GM18502 (cell line): Measurements from ENCODE around the gene HCN2.

ENCODE experiments used
- ATAC-seq: cut with Tn5 transposase; IDR thresholded peaks from one replicate; pipeline ENCODE4 v1.9.1; 2021; ENCODE audit warnings: mild to moderate bottlenecking; ENCODE audit not compliant: unreplicated experiment, poor library complexity

The HCN2 gene

GRCh38 chr19:650121-650520 lies 60.4 kb downstream of the HCN2 start:
- no peak for ATAC-seq

- no peak for ATAC-seq
These were observed 61.6 kb downstream of the HCN2 start for GRCh38 chr19:651114-651818.

GRCh38 chr19:651991-652390 lies 62.3 kb downstream of the HCN2 start:
- ATAC-seq, result no peak

DNA sequence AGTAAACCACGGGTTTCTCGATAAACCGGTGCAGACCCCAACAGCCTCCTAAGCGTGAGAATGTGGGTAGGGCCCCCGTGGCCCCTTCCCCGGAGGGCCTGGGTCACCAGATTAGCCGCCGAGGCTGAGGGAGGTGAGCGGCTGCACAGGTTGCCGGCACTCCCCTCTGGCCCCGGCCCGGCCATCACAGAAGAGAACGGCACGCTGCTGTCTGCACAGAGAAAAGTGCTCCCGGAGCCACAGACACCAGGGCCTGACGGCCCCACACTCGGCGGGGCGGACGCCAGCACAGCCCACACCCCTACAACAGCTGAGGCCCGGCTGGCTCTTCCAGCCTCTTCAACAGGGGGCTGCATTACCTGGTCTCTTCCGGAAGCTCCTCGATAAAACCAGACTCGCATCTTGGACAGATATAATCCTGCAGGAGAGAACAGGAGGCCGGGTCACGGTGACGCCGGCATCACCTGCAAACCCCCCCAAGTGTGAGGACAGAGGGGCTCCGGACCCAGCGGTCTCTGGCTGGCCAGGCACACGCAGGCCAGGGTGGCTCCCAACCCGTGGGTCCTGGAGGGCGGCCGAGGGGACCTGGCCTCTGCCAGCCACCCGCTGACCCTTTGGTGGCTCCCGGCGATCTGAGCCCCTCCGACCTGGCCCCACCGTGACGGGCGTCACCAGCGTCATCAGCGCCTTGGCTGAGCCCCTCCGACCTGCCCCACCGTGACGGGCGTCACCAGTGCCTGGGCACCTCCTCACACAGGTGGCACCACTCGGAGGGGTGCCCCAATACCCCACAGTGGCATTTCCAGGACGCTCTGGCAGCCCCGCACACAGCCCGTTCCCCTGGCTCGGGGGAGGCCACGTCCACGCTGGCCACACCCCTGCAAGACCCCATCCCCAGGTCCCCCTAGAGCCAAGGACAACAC lies 63.0 kb downstream of the HCN2 start:
- no peak for ATAC-seq

DNA sequence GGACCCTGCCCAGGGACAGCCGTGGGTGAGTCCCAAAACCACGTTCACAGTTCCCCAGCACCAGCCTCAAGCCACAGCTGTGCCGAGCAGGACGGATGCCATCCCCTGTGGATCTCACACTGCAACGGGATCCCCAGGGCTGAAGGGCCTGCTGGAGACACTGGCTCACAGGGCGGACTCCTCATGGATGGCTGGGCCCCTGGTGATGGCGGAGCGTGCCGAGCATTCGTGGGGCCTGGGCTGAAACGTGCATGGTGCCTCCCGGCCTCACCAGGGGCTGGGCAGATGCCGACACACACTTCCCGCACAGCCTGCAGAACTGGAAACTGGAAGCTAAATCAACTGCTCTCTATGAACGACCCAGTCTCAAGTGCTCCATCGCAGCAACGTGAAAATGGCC lies 63.7 kb downstream of the HCN2 start:
- ATAC-seq, result no peak

DNA sequence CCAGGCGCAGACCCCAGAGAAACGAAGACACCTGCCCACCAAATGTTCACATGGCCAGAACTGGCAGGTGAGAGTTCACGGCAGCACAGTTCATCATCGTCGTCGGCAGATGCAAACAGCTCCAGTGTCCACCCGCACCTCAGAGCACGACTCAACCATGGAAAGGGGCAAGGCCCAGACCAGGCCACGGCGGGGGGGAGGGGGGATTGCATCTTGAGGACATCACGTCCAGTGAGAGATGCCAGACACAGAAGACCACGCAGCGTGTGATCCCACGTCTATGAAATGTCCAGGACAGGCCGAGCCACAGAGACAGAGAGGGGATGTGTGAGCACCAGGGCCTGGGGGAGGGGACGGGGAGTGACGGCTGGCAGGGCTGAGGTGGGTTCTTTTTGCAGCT lies 66.0 kb downstream of the HCN2 start:
- ATAC-seq, result no peak

DNA sequence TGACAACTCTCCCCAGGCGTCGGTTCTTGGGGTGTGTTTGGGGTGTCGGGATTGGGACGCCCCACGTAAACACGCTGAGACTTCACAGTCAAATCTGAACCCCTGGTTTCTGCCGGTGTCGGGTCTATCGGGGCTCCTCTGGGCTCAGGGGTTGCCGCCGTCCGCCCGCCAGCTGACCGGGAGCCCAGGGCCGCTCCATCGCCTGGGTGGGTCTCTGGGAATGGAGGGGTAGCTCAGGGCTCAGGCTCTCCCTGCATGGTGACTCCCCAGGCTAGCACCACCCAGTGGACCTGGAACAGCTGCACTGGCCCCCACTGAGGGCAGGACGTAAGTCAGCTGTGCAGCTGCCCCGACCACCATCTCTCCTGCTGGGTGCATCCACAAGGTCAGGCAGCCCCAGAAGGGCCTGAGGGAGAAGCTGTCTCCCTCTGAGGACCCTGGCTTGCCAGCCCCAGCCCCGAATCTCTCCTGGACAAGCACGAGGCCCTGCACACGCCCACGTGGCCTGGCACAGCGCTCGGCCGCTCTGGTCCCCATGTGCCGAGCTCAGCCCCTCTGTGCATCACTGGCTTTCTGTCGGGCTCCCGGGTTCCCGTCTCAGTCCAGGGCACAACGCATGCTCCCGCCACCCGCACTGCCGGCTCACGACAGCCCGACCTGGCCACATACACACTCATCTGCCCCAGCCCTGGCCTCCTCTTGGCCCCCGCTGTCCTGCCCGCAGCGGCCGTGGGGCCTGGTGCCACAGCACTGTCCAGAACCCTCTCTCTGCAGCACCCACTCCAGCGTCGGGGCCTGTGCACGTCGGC lies 67.3 kb downstream of the HCN2 start:
- ATAC-seq, result no peak

DNA sequence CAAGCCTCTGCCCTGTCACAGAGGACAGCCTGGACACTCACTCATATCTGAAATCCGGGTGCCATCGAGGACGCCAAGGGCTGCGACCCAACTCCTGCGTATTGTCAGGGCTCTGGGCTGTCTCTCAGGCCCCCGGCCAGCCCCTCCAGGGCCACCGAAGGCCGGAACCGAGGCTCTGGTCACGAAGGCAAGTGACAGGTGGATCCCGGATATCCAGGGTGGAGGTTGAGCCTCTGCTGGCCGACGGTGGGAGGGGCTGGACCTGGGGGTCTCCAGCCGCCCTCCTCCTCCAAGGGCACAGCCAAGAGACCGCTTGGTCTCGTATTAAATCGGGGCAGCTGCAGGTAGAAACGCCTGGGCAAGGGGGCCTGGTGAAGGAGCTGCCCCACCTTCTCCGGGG lies 67.9 kb downstream of the HCN2 start:
- ATAC-seq, result no peak

DNA sequence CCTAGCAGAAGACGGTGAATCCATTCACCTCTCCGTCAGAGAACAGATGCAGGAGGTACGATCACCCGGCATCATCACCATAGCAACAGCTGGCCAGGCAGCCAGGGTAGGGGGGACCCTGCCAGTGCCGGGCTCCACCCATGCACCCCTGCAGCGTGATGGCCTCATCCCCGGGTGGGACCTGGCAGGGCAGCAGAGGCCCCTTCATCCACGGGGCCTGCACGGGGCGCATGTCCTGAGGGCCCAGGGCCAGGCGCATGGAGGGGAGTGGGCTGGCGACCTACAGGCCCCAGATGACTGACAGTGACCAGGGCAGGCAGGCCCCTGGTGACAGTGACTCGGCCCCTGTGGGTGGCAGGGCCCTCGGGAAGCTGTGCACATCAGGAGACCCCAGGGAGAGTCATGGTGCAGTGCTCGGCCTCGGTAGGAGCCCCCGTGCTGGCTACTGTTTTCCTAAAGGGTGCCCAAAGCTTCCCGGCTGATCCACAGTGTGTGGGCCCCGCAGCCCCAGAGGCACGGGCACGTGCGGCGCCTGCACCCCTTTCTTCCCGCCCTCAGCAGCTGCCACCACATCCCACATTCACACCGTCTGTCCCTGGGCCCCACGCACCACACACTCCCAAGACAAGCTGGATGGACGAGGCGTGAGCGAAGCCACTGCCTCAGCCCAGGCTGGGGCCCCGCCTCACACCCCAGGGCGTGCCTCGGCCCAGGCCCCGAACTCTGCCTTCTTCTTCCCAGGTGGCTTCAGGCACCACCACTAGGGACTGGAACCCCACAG lies 68.6 kb downstream of the HCN2 start:
- no peak for ATAC-seq

GRCh38 chr19:658916-659839 lies 69.5 kb downstream of the HCN2 start:
- ATAC-seq, result no peak

- ATAC-seq, result no peak
These were observed 71.2 kb downstream of the HCN2 start for GRCh38 chr19:660793-661426.

DNA sequence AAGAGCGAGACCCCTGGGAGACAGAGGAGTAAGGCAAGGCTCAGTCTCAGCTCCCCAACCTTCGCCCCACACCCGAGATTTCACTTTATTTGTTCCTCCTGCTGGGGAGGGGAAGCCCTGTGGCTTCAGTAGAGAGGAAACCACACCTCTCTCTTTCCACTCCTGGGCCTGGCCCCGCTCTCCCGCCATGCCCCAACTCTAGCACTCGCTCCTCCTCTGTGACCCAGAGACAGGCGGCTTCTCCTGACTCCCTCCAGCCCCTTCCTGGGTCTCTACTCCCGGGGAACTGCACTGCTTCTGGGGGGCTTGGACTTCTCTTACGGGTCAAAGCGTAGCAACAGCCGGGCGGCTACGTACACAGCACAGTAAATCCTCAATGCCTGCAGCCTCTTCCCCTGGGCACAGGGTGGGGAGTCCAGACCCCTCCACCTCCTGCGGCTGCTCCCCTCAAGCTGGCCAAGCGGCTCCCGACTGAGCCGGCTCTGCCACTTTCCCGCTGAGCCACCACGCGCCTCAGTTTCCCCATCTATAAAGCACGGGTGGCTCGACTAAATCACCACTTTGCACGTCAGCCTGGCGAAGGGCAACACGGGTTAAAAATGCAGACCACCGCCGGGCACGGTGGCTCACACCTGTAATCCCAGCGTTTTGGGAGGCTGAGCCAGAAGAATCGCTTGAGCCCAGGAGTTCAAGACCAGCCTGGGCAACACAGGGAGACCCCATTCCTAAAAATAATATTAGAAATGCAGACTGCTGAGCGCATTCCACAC lies 71.9 kb downstream of the HCN2 start:
- ATAC-seq, result no peak

GRCh38 chr19:662207-662961 lies 72.7 kb downstream of the HCN2 start:
- peak; percentile 28 for ATAC-seq

DNA sequence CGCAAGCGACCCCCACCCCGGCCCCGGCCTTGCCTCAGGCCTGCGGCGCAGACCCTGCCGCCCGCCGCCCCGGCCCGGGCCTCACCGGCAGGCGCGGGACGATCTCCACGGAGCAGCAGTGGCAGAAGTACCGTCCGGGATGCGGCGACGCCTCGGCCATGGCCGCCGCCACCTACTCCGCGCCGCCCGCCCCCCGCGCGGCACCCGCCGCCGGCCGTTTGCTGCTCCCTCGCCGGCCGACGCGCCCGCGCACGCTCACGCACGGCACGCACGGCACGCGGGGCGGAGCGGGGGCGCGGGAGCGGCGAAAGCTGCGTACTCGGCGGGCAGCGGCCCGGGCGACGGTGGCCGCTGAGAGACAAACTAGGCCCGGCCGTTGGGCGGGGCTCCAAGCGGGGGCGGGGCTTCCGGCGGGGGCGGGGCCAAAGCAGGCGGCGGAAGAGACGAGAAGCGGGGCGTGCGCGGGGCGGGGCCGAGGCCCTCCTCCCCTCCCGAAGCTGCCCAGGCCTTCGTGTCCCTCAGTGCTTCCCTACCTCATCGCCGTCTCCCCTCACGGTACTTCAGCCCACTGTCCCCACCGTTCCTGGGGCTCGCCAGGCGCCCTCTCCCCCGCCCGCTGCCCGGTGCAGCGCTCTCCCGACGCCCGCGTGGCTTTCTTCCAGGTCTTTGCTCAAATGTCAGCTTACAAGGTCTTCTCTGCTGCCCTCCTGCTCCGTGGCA lies 73.4 kb downstream of the HCN2 start, which contains the start of gene RNF126:
Gene RNF126, minus strand, starts transcription at position 253 of the 720 bp plus-strand sequence. Its CDS starts 93 bp downstream, at position 160.
- peak; percentile 58 for ATAC-seq

- ATAC-seq, result no peak
These were observed 74.0 kb downstream of the HCN2 start for GRCh38 chr19:663682-664117.

- no peak for ATAC-seq
These were observed 75.3 kb downstream of the HCN2 start for GRCh38 chr19:664913-665443.
